ENCODE results near the gene GRM4. TPM values are rescaled to one million over a fixed set of nuclear protein-coding genes. Genes with fewer than 3 reads are reported as not detected.

The GRM4 gene
- total RNA-seq, 5 donors from 2014 or later (not counting 1 experiment from before 2014, with no cell fraction given): 0.10 to 0.38 (median 0.21) TPM; not detected in 1

- no peaks in the 10 kb centered on the region for H3K36me3 Mint-ChIP-seq
- H3K4me3 Mint-ChIP-seq: no peak overlapping the region
- H3K27me3 ChIP-seq (replicated peaks in 1 of 2; ENCODE audit: control insufficient read depth in 2 of 2, extremely low read depth in 1 of 2, insufficient read depth in 2 of 2, low read length in 1 of 2): peaks cover 5 to 87% of the 10 kb centered on the region in 2 experiments
- H3K27ac Mint-ChIP-seq: no peak overlapping the region
- H3K9me3 ChIP-seq: no peaks in the 10 kb centered on the region
- no peak overlapping the region for H3K4me3 ChIP-seq (ENCODE audit: control insufficient read depth in 1 of 2, extremely low read depth in 1 of 2, low read length in 1 of 2)
- CTCF ChIA-PET: no interaction called here
- DNase-seq: no peak
- H3K36me3 ChIP-seq (ENCODE audit: control insufficient read depth in 2 of 2, extremely low read depth in 1 of 2, insufficient read depth in 1 of 2, low read length in 1 of 2): no peaks in the 10 kb centered on the region
- H3K27me3 Mint-ChIP-seq: peaks cover 41 to 70% of the 10 kb centered on the region in 2 donors
- peaks cover 4 to 19% of the 10 kb centered on the region in 2 experiments for H3K4me1 ChIP-seq (ENCODE audit: control insufficient read depth in 1 of 2, extremely low read depth in 1 of 2, insufficient read depth in 2 of 2, low read length in 2 of 2)
- H3K4me1 Mint-ChIP-seq: peaks cover 3 to 17% (median 10%) of the 10 kb centered on the region in 3 donors
- no peak for ATAC-seq (replicated peaks in 1 of 4)
- POLR2A ChIA-PET: no interaction called here
- H3K27ac ChIP-seq (ENCODE audit: low read length): no peak overlapping the region
- WGBS (ENCODE audit: insufficient coverage): 57% methylated on average over 2 of the region's 4 CpGs
- H3K9me3 Mint-ChIP-seq: no peaks in the 10 kb centered on the region
Measured at GRCh38 chr6:34149831-34150400, 4.0 kb upstream of the GRM4 start.

GRCh38 chr6:34149452-34149810 lies 3.5 kb upstream of the GRM4 start:
- H3K27me3 ChIP-seq (replicated peaks in 1 of 2; ENCODE audit: control insufficient read depth in 2 of 2, extremely low read depth in 1 of 2, insufficient read depth in 2 of 2, low read length in 1 of 2): peaks cover 5 to 86% of the 10 kb centered on the region in 2 experiments
- ChIA-PET POLR2A (no interaction called here), CTCF (no interaction called here)
- WGBS (ENCODE audit: insufficient coverage): 42% methylated on average over 3 of the region's 5 CpGs
- Mint-ChIP-seq H3K27ac (no peak overlapping the region), H3K9me3 (no peaks in the 10 kb centered on the region), H3K36me3 (no peaks in the 10 kb centered on the region), H3K4me1 (peaks cover 3 to 17% (median 9%) of the 10 kb centered on the region in 3 donors), H3K4me3 (no peak overlapping the region), H3K27me3 (peaks cover 41 to 70% of the 10 kb centered on the region in 2 donors)
- no peak overlapping the region for H3K27ac ChIP-seq (ENCODE audit: low read length)
- H3K36me3 ChIP-seq (ENCODE audit: control insufficient read depth in 2 of 2, extremely low read depth in 1 of 2, insufficient read depth in 1 of 2, low read length in 1 of 2): no peaks in the 10 kb centered on the region
- H3K4me1 ChIP-seq (ENCODE audit: control insufficient read depth in 1 of 2, extremely low read depth in 1 of 2, insufficient read depth in 2 of 2, low read length in 2 of 2): peaks cover 5 to 19% of the 10 kb centered on the region in 2 experiments
- no peak overlapping the region for H3K4me3 ChIP-seq (ENCODE audit: control insufficient read depth in 1 of 2, extremely low read depth in 1 of 2, low read length in 1 of 2)
- no peak for ATAC-seq (replicated peaks in 1 of 4)
- no peak for DNase-seq
- H3K9me3 ChIP-seq: no peaks in the 10 kb centered on the region

GRCh38 chr6:34148631-34149451 lies 3.0 kb upstream of the GRM4 start:
- Histone ChIP-seq H3K27ac (ENCODE audit: low read length) (no peak overlapping the region), H3K36me3 (ENCODE audit: control insufficient read depth in 2 of 2, extremely low read depth in 1 of 2, insufficient read depth in 1 of 2, low read length in 1 of 2) (no peaks in the 10 kb centered on the region), H3K27me3 (replicated peaks in 1 of 2; ENCODE audit: control insufficient read depth in 2 of 2, extremely low read depth in 1 of 2, insufficient read depth in 2 of 2, low read length in 1 of 2) (peaks cover 3 to 86% of the 10 kb centered on the region in 2 experiments), H3K9me3 (no peaks in the 10 kb centered on the region), H3K4me1 (ENCODE audit: control insufficient read depth in 1 of 2, extremely low read depth in 1 of 2, insufficient read depth in 2 of 2, low read length in 2 of 2) (peaks cover 7 to 20% of the 10 kb centered on the region in 2 experiments), H3K4me3 (ENCODE audit: control insufficient read depth in 1 of 2, extremely low read depth in 1 of 2, low read length in 1 of 2) (no peak overlapping the region)
- H3K36me3 Mint-ChIP-seq: no peaks in the 10 kb centered on the region
- peaks cover 41 to 67% of the 10 kb centered on the region in 2 donors for H3K27me3 Mint-ChIP-seq
- ChIA-PET CTCF (interaction anchor here in 1 of 2 donors (0.9 kb wide), 1 partner anchor 13 kb away, joined by 3 read pairs; no protein-coding TSS in a partner anchor), POLR2A (no interaction called here)
- no peak for DNase-seq
- H3K9me3 Mint-ChIP-seq: no peaks in the 10 kb centered on the region
- no peak overlapping the region for H3K27ac Mint-ChIP-seq
- H3K4me1 Mint-ChIP-seq: peaks cover 4 to 14% (median 6%) of the 10 kb centered on the region in 3 donors
- 74% methylated on average over 5 of the region's 8 CpGs for WGBS (ENCODE audit: insufficient coverage)
- H3K4me3 Mint-ChIP-seq: no peak overlapping the region
- ATAC-seq (replicated peaks in 1 of 4): no peak

GRCh38 chr6:34147906-34148630 lies 2.2 kb upstream of the GRM4 start:
- Mint-ChIP-seq H3K36me3 (no peaks in the 10 kb centered on the region), H3K9me3 (no peaks in the 10 kb centered on the region), H3K4me1 (peaks cover 10 to 18% (median 12%) of the 10 kb centered on the region in 3 donors), H3K27ac (no peak overlapping the region), H3K27me3 (peaks cover 38 to 68% of the 10 kb centered on the region in 2 donors), H3K4me3 (no peak overlapping the region)
- no peak for DNase-seq
- CTCF ChIA-PET: interaction anchor here in 1 of 2 donors (0.9 kb wide), 1 partner anchor 14 kb away, joined by 3 read pairs; no protein-coding TSS in a partner anchor
- Histone ChIP-seq H3K27ac (ENCODE audit: low read length) (no peak overlapping the region), H3K4me3 (ENCODE audit: control insufficient read depth in 1 of 2, extremely low read depth in 1 of 2, low read length in 1 of 2) (no peak overlapping the region), H3K4me1 (ENCODE audit: control insufficient read depth in 1 of 2, extremely low read depth in 1 of 2, insufficient read depth in 2 of 2, low read length in 2 of 2) (peaks cover 12 to 28% of the 10 kb centered on the region in 2 experiments), H3K27me3 (replicated peaks in 1 of 2; ENCODE audit: control insufficient read depth in 2 of 2, extremely low read depth in 1 of 2, insufficient read depth in 2 of 2, low read length in 1 of 2) (peaks cover 6 to 86% of the 10 kb centered on the region in 2 experiments), H3K36me3 (ENCODE audit: control insufficient read depth in 2 of 2, extremely low read depth in 1 of 2, insufficient read depth in 1 of 2, low read length in 1 of 2) (no peaks in the 10 kb centered on the region), H3K9me3 (no peaks in the 10 kb centered on the region)
- POLR2A ChIA-PET: no interaction called here
- ATAC-seq (replicated peaks in 1 of 4): no peak
- WGBS (ENCODE audit: insufficient coverage): 79% methylated on average over 8 of the region's 13 CpGs

GRCh38 chr6:34146801-34147592 lies 1.1 kb upstream of the GRM4 start:
- 93% methylated on average over 7 of the region's 10 CpGs for WGBS (ENCODE audit: insufficient coverage)
- Histone ChIP-seq H3K9me3 (no peaks in the 10 kb centered on the region), H3K4me1 (ENCODE audit: control insufficient read depth in 1 of 2, extremely low read depth in 1 of 2, insufficient read depth in 2 of 2, low read length in 2 of 2) (peaks cover 12 to 36% of the 10 kb centered on the region in 2 experiments), H3K27me3 (replicated peaks in 1 of 2; ENCODE audit: control insufficient read depth in 2 of 2, extremely low read depth in 1 of 2, insufficient read depth in 2 of 2, low read length in 1 of 2) (peaks cover 6 to 87% of the 10 kb centered on the region in 2 experiments), H3K36me3 (ENCODE audit: control insufficient read depth in 2 of 2, extremely low read depth in 1 of 2, insufficient read depth in 1 of 2, low read length in 1 of 2) (no peaks in the 10 kb centered on the region), H3K27ac (ENCODE audit: low read length) (no peak overlapping the region), H3K4me3 (ENCODE audit: control insufficient read depth in 1 of 2, extremely low read depth in 1 of 2, low read length in 1 of 2) (no peak overlapping the region)
- ChIA-PET POLR2A (no interaction called here), CTCF (interaction anchor here in 1 of 2 donors (0.5 kb wide), 1 partner anchor 594 kb away, joined by 4 read pairs; no protein-coding TSS in a partner anchor)
- Mint-ChIP-seq H3K27me3 (peaks cover 34 to 69% of the 10 kb centered on the region in 2 donors), H3K27ac (no peak overlapping the region), H3K4me1 (peaks cover 14 to 26% (median 17%) of the 10 kb centered on the region in 3 donors), H3K4me3 (peak overlapping the region in 2 of 3 donors; percentile 37 to 54), H3K36me3 (no peaks in the 10 kb centered on the region), H3K9me3 (no peaks in the 10 kb centered on the region)
- DNase-seq: no peak
- no peak for ATAC-seq (replicated peaks in 1 of 4)

Data from T-cell (primary cell).